ENCODE results near the gene ZNF302. TPM values are rescaled to one million over a fixed set of nuclear protein-coding genes. Genes with fewer than 3 reads are reported as not detected.
A peak's percentile ranks its signal among the peaks of the same experiment; 100 is the strongest.

Gene ZNF302
- total and polyA plus RNA-seq, 4 donors = 5.8 to 18.6 (median 13.6) TPM

GRCh38 chr19:34678085-34678412, 571 bp downstream of the ZNF302 start:
- Histone ChIP-seq H3K4me1 (ENCODE audit: control insufficient read depth in 4 of 4, insufficient read depth in 4 of 4, low read length in 3 of 4) (peaks cover 0 to 32% (median 20%) of the 10 kb centered on the region in 4 donors), H3K9me3 (ENCODE audit: control insufficient read depth in 4 of 4, low read length in 3 of 4) (peaks cover 7 to 26% (median 13%) of the 10 kb centered on the region in 4 donors), H3K9ac (ENCODE audit: low read depth in 1 of 2, low read length in 2 of 2) (peak overlapping the region; percentile 59 to 63), H3K27ac (ENCODE audit: low read depth in 1 of 2, low read length in 2 of 2) (peak overlapping the region; percentile 92 to 93), H3K4me3 (ENCODE audit: low read depth in 1 of 3, low read length in 3 of 3) (peak overlapping the region; percentile 85 to 96 (median 88)), H3K27me3 (ENCODE audit: control insufficient read depth in 4 of 4, insufficient read depth in 4 of 4, low read length in 3 of 4) (no peaks in the 10 kb centered on the region), H3K36me3 (ENCODE audit: control insufficient read depth in 4 of 4, insufficient read depth in 3 of 4, low read depth in 1 of 4, low read length in 3 of 4) (peaks cover 5 to 43% (median 39%) of the 10 kb centered on the region in 4 donors)
- DNase-seq (ENCODE audit: low spot score) = no peak
- TF ChIP-seq ZBTB33 (IDR thresholded peaks at IDR 0.05) (no peak), GABPA (IDR thresholded peaks at IDR 0.05 in 1 of 2, conservative IDR thresholded peaks at IDR 0.05 in 1 of 2) (no peak), TAF1 (conservative IDR thresholded peaks at IDR 0.05) (no peak), RAD21 (IDR thresholded peaks at IDR 0.05) (no peak), YY1 (IDR thresholded peaks at IDR 0.05) (no peak), SP1 (IDR thresholded peaks at IDR 0.05) (no peak), JUND (IDR thresholded peaks at IDR 0.05) (no peak), HNF4G (IDR thresholded peaks at IDR 0.05) (no peak), FOXA1 (IDR thresholded peaks at IDR 0.05) (no peak), MAX (IDR thresholded peaks at IDR 0.05) (no peak)
- WGBS = 3% methylated on average over 20 of the region's 20 CpGs

- H3K4me3 ChIP-seq (ENCODE audit: low read depth in 1 of 3, low read length in 3 of 3) = peak overlapping the region; percentile 85 to 96 (median 88)
- H3K27me3 ChIP-seq (ENCODE audit: control insufficient read depth in 4 of 4, insufficient read depth in 4 of 4, low read length in 3 of 4) = no peaks in the 10 kb centered on the region
- peaks cover 5 to 46% (median 43%) of the 10 kb centered on the region in 4 donors for H3K36me3 ChIP-seq (ENCODE audit: control insufficient read depth in 4 of 4, insufficient read depth in 3 of 4, low read depth in 1 of 4, low read length in 3 of 4)
- TF ChIP-seq RAD21 (IDR thresholded peaks at IDR 0.05) = no peak
- TF ChIP-seq RXRA (IDR thresholded peaks at IDR 0.05) = no peak
- TF ChIP-seq HNF4G (IDR thresholded peaks at IDR 0.05) = no peak
- no peak for TF ChIP-seq YY1 (IDR thresholded peaks at IDR 0.05)
- TF ChIP-seq HNF4A (conservative IDR thresholded peaks at IDR 0.05) = no peak
- TF ChIP-seq TAF1 (conservative IDR thresholded peaks at IDR 0.05) = no peak
- no peak for TF ChIP-seq CTCF (IDR thresholded peaks at IDR 0.05; ENCODE audit: low read depth, low read length, missing input control)
- no peak for TF ChIP-seq EGR1 (IDR thresholded peaks at IDR 0.05; ENCODE audit: low read depth in 2 of 2)
- no peak for TF ChIP-seq ZBTB33 (IDR thresholded peaks at IDR 0.05)
- WGBS = 44% methylated on average over 10 of the region's 10 CpGs
- no peak for DNase-seq (ENCODE audit: low spot score)
- H3K9ac ChIP-seq (ENCODE audit: low read depth in 1 of 2, low read length in 2 of 2) = no peak overlapping the region
- H3K4me1 ChIP-seq (ENCODE audit: control insufficient read depth in 4 of 4, insufficient read depth in 4 of 4, low read length in 3 of 4) = peaks cover 0 to 32% (median 20%) of the 10 kb centered on the region in 4 donors
- H3K9me3 ChIP-seq (ENCODE audit: control insufficient read depth in 4 of 4, low read length in 3 of 4) = peaks cover 7 to 29% (median 13%) of the 10 kb centered on the region in 4 donors
- H3K27ac ChIP-seq (ENCODE audit: low read depth in 1 of 2, low read length in 2 of 2) = peak overlapping the region in 1 of 2 donors; percentile 92
Measured at GRCh38 chr19:34678421-34678820, 943 bp downstream of the ZNF302 start.
